Mucosa of stomach (tissue), 1 donor: ENCODE results near the gene LAYN.

Experiments used
- H3K27me3 ChIP-seq: one replicate; pipeline ENCODE4 v1.7.0; 2013; ENCODE audit warnings: mild to moderate bottlenecking, low read length; ENCODE audit not compliant: control insufficient read depth, insufficient read depth
- H3K36me3 ChIP-seq: one replicate; pipeline ENCODE4 v1.7.0; 2013; ENCODE audit warnings: low read length; ENCODE audit not compliant: control insufficient read depth, insufficient read depth
- H3K4me1 ChIP-seq: one replicate; pipeline ENCODE4 v1.7.0; 2013; ENCODE audit warnings: mild to moderate bottlenecking, low read length; ENCODE audit not compliant: control insufficient read depth, insufficient read depth
- H3K4me3 ChIP-seq: one replicate; pipeline ENCODE4 v1.7.0; 2013; ENCODE audit warnings: low read length
- H3K9ac ChIP-seq: one replicate; pipeline ENCODE4 v1.7.0; 2013; ENCODE audit warnings: mild to moderate bottlenecking, low read length, moderate library complexity
- H3K9me3 ChIP-seq: one replicate; pipeline ENCODE4 v1.7.0; 2013; ENCODE audit warnings: mild to moderate bottlenecking, low read length, moderate library complexity; ENCODE audit not compliant: control insufficient read depth
- donor health status: Pancreatic carcinoma.

Gene LAYN

DNA sequence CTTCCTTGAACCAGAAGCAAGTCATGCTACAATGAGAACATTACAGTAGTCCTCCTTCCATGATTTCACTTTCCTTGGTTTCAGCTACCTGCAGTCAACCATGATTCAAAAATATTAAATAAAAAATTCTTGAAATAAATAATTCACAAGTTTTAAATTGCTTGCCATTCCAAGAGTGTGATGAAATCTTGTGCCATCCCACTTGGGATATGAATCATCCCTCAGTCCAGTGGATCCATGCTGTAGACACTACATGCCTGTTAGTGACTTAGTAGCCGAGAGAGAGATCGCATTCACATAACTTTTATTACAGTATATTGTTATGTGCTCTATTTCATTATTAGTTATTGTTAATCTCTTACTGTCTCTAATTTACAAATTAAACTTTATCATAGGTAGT, 20.0 kb upstream of the LAYN start:
- no peaks in the 10 kb centered on the region for H3K27me3 ChIP-seq
- no peak overlapping the region for H3K4me3 ChIP-seq
- no peaks in the 10 kb centered on the region for H3K36me3 ChIP-seq
- no peak overlapping the region for H3K9ac ChIP-seq
- no peaks in the 10 kb centered on the region for H3K4me1 ChIP-seq
- no peaks in the 10 kb centered on the region for H3K9me3 ChIP-seq

- Histone ChIP-seq H3K9ac (no peak overlapping the region), H3K27me3 (no peaks in the 10 kb centered on the region), H3K9me3 (no peaks in the 10 kb centered on the region), H3K36me3 (no peaks in the 10 kb centered on the region), H3K4me1 (no peaks in the 10 kb centered on the region), H3K4me3 (no peak overlapping the region)
Measured at GRCh38 chr11:111521135-111521534, 19.4 kb upstream of the LAYN start.

DNA sequence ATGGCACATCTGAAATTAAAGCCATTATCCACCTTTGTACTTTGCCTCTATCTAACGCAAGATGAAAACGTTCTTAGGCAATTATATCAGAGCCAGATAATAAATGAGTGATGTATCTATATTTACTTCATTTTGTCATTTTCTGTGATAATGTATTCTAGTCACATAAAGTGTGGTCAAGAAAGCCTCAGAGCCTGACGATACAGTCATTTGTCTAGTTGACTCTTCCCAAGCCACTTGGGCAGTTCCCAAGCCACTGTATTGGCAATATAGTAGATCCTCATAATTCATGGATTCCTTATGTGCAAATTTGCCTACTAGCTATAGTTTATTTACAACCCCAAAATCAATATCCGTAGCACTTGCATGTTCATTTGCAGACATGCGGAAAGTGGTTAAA, 18.1 kb upstream of the LAYN start:
- H3K27me3 ChIP-seq: no peaks in the 10 kb centered on the region
- no peaks in the 10 kb centered on the region for H3K4me1 ChIP-seq
- H3K36me3 ChIP-seq: no peaks in the 10 kb centered on the region
- no peak overlapping the region for H3K9ac ChIP-seq
- H3K9me3 ChIP-seq: no peaks in the 10 kb centered on the region
- no peak overlapping the region for H3K4me3 ChIP-seq

GRCh38 chr11:111523343-111523742, 17.2 kb upstream of the LAYN start:
- no peaks in the 10 kb centered on the region for H3K9me3 ChIP-seq
- no peak overlapping the region for H3K9ac ChIP-seq
- no peak overlapping the region for H3K4me3 ChIP-seq
- no peaks in the 10 kb centered on the region for H3K27me3 ChIP-seq
- H3K4me1 ChIP-seq: no peaks in the 10 kb centered on the region
- H3K36me3 ChIP-seq: no peaks in the 10 kb centered on the region

DNA sequence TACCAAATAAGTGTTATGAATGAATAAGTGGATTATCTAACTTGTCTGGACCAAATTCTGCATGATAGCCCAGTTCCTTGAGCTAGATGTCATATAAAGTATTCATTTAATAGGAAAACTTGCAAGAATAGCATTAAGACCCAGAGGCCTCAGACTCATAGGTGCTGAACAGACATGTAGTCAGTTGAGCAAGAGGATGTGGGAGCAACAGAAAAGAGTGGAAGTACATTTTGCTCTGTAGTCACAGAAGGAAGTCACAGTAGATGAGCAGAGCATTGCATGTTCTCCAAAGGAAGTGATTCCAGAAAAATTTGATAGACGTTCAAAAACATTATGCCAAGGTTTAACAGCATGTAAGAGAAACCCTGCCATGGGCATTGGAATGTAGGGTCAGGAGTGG, 16.5 kb upstream of the LAYN start:
- Histone ChIP-seq H3K4me3 (no peak overlapping the region), H3K9ac (no peak overlapping the region), H3K36me3 (no peaks in the 10 kb centered on the region), H3K4me1 (no peaks in the 10 kb centered on the region), H3K27me3 (no peaks in the 10 kb centered on the region), H3K9me3 (no peaks in the 10 kb centered on the region)

- Histone ChIP-seq H3K9ac (no peak overlapping the region), H3K4me1 (no peaks in the 10 kb centered on the region), H3K9me3 (no peaks in the 10 kb centered on the region), H3K36me3 (no peaks in the 10 kb centered on the region), H3K4me3 (no peak overlapping the region), H3K27me3 (no peaks in the 10 kb centered on the region)
Measured at GRCh38 chr11:111525456-111525855, 15.1 kb upstream of the LAYN start.

- H3K9ac ChIP-seq: no peak overlapping the region
- no peaks in the 10 kb centered on the region for H3K36me3 ChIP-seq
- no peaks in the 10 kb centered on the region for H3K27me3 ChIP-seq
- H3K4me1 ChIP-seq: no peaks in the 10 kb centered on the region
- no peak overlapping the region for H3K4me3 ChIP-seq
- no peaks in the 10 kb centered on the region for H3K9me3 ChIP-seq
Measured at GRCh38 chr11:111526501-111526900, 14.0 kb upstream of the LAYN start.

GRCh38 chr11:111527279-111527678, 13.2 kb upstream of the LAYN start:
- Histone ChIP-seq H3K36me3 (no peaks in the 10 kb centered on the region), H3K4me3 (no peak overlapping the region), H3K4me1 (no peaks in the 10 kb centered on the region), H3K9me3 (no peaks in the 10 kb centered on the region), H3K27me3 (peaks cover 6% of the 10 kb centered on the region), H3K9ac (no peak overlapping the region)

DNA sequence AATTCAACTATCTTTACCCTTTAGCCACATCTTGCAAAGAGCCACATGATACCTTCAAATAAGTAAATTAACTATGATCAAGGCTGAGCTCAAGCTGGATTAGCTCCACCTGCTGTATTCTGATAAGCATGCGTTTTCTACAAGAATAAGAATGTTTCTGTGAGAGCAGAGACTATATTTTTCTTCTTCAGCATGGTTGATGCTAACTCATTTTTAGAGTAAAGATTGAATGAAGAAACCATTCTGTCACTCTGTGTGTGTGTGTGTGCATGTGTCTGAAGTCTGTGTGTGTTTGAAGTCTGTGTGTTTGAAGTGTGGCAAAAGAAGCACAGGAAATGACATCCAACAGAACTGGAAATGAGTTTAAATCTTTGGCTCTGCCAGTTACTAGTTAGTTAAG, 12.0 kb upstream of the LAYN start:
- no peaks in the 10 kb centered on the region for H3K36me3 ChIP-seq
- H3K9me3 ChIP-seq: no peaks in the 10 kb centered on the region
- H3K9ac ChIP-seq: no peak overlapping the region
- H3K4me3 ChIP-seq: no peak overlapping the region
- no peaks in the 10 kb centered on the region for H3K4me1 ChIP-seq
- peaks cover 9% of the 10 kb centered on the region for H3K27me3 ChIP-seq

DNA sequence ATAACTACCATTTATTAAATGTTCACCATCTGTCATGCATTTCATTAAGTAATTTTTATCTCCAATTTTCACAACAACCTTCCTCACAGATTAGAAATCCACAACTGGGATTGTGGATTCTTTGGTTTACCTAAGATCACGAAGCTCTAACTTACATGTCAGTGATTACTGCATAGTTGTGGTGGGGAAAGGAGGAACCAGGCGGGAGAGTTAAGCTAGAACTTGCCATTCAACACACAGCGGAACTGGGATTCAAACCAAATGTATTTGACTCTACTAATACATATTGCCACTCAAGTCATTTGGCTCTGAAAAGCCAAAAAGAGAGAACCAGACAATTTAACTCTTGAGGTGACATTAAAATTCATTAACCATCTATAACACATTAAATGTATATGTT, 10.4 kb upstream of the LAYN start:
- Histone ChIP-seq H3K9ac (no peak overlapping the region), H3K9me3 (no peaks in the 10 kb centered on the region), H3K27me3 (peaks cover 9% of the 10 kb centered on the region), H3K36me3 (no peaks in the 10 kb centered on the region), H3K4me3 (no peak overlapping the region), H3K4me1 (no peaks in the 10 kb centered on the region)

GRCh38 chr11:111531136-111531535, 9.4 kb upstream of the LAYN start:
- Histone ChIP-seq H3K9me3 (no peaks in the 10 kb centered on the region), H3K9ac (no peak overlapping the region), H3K36me3 (no peaks in the 10 kb centered on the region), H3K4me1 (no peaks in the 10 kb centered on the region), H3K4me3 (no peak overlapping the region), H3K27me3 (peaks cover 9% of the 10 kb centered on the region)

DNA sequence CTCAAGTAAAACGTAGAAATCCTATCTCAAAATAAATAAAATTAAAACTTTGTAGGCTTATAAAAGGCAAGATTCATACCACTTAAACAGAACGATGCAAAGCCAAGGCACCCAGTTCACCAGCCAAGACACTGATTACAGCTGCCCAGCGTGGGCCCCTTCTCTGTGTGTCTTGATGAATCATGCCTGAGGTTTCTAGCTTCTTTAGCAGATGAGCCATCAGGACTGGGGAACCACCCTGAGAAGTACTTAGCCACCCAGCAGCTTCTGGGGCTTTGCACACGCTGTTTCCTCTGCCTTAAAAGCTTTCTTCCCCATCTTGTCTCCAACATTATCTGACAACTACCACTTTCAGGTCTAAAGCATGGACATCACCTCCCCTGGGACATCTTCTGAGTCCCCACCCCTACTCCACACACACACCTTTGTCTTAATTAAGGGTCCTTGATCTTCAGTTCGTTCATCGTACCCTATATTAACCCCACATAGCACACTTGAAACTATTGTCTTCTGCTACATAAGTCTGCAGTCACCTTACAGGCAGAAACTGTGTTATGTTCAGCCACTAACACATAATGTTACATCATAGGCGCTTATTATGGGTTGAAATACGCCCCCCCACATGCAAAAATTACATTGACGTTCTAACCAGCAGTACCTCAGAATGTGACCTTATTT, 8.7 kb upstream of the LAYN start:
- no peaks in the 10 kb centered on the region for H3K9me3 ChIP-seq
- no peaks in the 10 kb centered on the region for H3K4me1 ChIP-seq
- no peaks in the 10 kb centered on the region for H3K36me3 ChIP-seq
- no peak overlapping the region for H3K4me3 ChIP-seq
- peaks cover 9% of the 10 kb centered on the region for H3K27me3 ChIP-seq
- H3K9ac ChIP-seq: no peak overlapping the region

GRCh38 chr11:111532365-111532709, 8.2 kb upstream of the LAYN start:
- no peak overlapping the region for H3K4me3 ChIP-seq
- H3K9ac ChIP-seq: no peak overlapping the region
- H3K9me3 ChIP-seq: no peaks in the 10 kb centered on the region
- H3K36me3 ChIP-seq: no peaks in the 10 kb centered on the region
- H3K27me3 ChIP-seq: peaks cover 9% of the 10 kb centered on the region
- H3K4me1 ChIP-seq: no peaks in the 10 kb centered on the region
